ENCODE measurements around the gene CPSF3. TPM values are rescaled to one million over a fixed set of nuclear protein-coding genes. Genes with fewer than 3 reads are reported as not detected.

The CPSF3 gene
- total and polyA plus RNA-seq, 8 donors = 8.2 to 55.3 (median 16.7) TPM

DNA sequence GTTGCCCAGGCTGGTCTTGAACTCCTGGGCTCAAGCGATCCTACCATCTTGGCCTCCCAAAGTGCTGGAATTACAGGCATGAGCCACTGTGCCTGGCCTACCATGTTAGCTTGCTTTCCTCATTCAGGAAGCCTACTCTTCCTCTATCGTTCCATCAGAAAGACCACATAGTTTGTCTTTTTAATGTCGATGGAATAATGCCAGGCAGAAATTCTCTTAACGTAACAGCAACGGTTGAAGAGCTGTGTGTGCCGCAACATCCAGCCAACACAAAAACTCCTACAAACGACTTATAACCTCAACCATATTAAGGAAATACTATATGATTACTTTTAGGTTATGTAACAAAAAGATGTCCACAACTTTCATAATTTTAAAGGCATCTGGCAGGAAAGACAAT lies 10.7 kb upstream of the CPSF3 start:
- 73 to 91% (median 83%) methylated on average over 7 of the region's 7 CpGs for WGBS, 5 donors
- no peak for DNase-seq
- H3K36me3 ChIP-seq = peaks cover 17 to 79% (median 73%) of the 10 kb centered on the region in 4 donors
- no peaks in the 10 kb centered on the region for H3K9me3 ChIP-seq
- intact Hi-C loops (cut with DNase I; ENCODE audit: low total_unique reads) = no loop called here
- no peak overlapping the region for H3K4me3 ChIP-seq
- TF ChIP-seq, protein P1, sequence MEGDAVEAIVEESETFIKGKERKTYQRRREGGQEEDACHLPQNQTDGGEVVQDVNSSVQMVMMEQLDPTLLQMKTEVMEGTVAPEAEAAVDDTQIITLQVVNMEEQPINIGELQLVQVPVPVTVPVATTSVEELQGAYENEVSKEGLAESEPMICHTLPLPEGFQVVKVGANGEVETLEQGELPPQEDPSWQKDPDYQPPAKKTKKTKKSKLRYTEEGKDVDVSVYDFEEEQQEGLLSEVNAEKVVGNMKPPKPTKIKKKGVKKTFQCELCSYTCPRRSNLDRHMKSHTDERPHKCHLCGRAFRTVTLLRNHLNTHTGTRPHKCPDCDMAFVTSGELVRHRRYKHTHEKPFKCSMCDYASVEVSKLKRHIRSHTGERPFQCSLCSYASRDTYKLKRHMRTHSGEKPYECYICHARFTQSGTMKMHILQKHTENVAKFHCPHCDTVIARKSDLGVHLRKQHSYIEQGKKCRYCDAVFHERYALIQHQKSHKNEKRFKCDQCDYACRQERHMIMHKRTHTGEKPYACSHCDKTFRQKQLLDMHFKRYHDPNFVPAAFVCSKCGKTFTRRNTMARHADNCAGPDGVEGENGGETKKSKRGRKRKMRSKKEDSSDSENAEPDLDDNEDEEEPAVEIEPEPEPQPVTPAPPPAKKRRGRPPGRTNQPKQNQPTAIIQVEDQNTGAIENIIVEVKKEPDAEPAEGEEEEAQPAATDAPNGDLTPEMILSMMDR (IDR thresholded peaks at IDR 0.05) = no peak
- TF ChIP-seq EP300 (IDR thresholded peaks at IDR 0.05) (no peak), POLR2A (IDR thresholded peaks at IDR 0.05) (no peak), POLR2AphosphoS5 (IDR thresholded peaks at IDR 0.05) (no peak)
- H3K4me1 ChIP-seq = peaks cover 0 to 13% (median 4%) of the 10 kb centered on the region in 4 donors
- H3K27ac ChIP-seq = no peak overlapping the region
- no peaks in the 10 kb centered on the region for H3K27me3 ChIP-seq

DNA sequence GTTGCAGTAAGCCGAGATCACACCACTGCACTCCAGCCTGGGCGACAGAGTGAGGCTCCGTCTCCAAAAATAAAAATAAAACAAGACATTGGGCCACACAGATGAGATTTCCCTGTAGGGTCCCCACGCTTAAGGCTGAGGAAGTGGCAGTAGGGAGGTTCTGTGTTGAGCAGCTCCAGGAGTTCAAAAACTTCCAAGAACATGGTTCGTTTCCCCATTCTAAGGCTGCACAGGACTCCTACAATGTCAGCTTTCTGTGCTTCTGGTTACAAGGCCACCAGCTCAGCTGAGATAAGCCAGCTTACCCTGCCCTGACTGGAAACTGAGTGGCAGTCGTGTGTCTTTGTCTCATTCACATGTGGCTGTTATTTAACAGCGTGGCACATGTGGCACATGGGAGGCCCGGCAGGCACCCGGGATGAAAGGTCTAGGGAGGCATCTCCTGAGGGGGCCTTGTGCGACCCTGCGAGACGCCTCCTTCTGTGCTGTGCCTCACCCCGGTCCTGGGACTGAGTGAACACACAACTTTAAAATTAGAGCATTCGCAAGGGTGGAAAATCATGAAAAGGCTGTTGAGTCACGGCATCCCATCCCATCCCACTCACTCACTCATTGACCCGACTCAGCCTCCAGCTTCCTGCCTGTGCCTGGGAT lies 7.8 kb upstream of the CPSF3 start:
- H3K36me3 ChIP-seq = peaks cover 16 to 64% (median 55%) of the 10 kb centered on the region in 4 donors
- intact Hi-C loops (cut with DNase I; ENCODE audit: low total_unique reads) = no loop called here
- WGBS, 5 donors = 87 to 94% (median 91%) methylated on average over 16 of the region's 16 CpGs
- H3K4me3 ChIP-seq = no peak overlapping the region
- TF ChIP-seq, protein P1 (IDR thresholded peaks at IDR 0.05) = no peak
- TF ChIP-seq POLR2A (IDR thresholded peaks at IDR 0.05) (no peak), POLR2AphosphoS5 (IDR thresholded peaks at IDR 0.05) (no peak), EP300 (IDR thresholded peaks at IDR 0.05) (no peak)
- H3K27me3 ChIP-seq = no peaks in the 10 kb centered on the region
- no peaks in the 10 kb centered on the region for H3K9me3 ChIP-seq
- no peak for DNase-seq
- no peak overlapping the region for H3K27ac ChIP-seq
- H3K4me1 ChIP-seq = peaks cover 0 to 13% (median 4%) of the 10 kb centered on the region in 4 donors

DNA sequence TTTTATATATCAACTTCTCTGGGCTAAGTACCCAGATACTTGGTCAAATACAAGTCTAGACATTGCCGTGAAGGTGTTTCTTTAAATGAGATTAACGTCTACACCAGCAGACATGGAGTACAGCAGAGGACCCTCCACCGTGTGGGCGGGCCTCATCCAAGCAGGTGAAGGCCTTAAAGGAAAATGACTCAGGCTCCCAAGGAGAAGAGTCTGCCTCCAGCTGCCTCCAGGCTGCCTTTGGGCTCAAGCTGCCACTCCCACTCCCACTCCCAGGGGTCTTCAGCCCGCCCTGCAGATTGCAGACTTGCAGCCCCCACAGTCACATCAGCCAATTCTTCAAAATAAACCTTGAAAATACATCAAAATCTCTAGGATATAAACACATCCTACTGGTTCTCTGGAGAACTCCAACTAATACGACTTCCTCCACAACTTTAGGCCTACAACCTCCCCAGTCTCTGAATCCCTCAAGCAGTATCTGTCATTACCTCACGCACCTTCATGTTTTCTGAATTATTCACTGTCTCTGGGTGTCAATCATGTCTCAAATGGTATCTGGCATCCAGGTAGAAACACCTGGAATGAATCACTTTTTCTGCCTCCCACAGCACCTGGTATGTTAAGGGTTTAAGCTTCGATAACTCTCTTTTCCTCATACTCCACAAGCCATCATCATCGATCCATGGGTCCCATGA lies 7.0 kb upstream of the CPSF3 start:
- peaks cover 1 to 21% (median 9%) of the 10 kb centered on the region in 4 donors for H3K4me1 ChIP-seq
- intact Hi-C loops (cut with DNase I; ENCODE audit: low total_unique reads) = no loop called here
- 90 to 95% (median 92%) methylated on average over 9 of the region's 9 CpGs for WGBS, 5 donors
- no peaks in the 10 kb centered on the region for H3K27me3 ChIP-seq
- H3K4me3 ChIP-seq = no peak overlapping the region
- H3K36me3 ChIP-seq = peaks cover 12 to 56% (median 47%) of the 10 kb centered on the region in 4 donors
- no peak for TF ChIP-seq POLR2A (IDR thresholded peaks at IDR 0.05)
- no peak overlapping the region for H3K27ac ChIP-seq
- no peaks in the 10 kb centered on the region for H3K9me3 ChIP-seq
- DNase-seq = no peak

DNA sequence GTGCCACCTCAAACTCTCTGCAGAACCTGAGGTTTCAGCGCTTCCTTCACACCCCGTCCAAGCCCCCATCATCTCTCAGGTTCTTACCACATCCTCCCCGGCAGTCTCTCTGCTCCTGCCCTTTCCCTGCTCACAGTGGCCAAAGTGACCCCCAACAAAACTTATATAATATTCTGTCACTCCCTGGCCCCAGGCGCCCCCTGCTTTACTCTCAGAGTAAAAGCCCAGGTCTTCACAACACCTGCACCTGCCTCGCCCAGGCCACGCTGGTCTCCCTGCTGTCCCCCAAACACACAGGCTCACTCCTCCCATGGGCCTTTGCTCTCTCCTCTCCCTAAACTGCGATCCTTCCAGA lies 6.5 kb upstream of the CPSF3 start:
- TF ChIP-seq POLR2A (IDR thresholded peaks at IDR 0.05) (no peak), POLR2AphosphoS5 (IDR thresholded peaks at IDR 0.05) (no peak)
- TF ChIP-seq, protein P1 (IDR thresholded peaks at IDR 0.05) = no peak
- H3K36me3 ChIP-seq = peaks cover 7 to 51% (median 42%) of the 10 kb centered on the region in 4 donors
- H3K9me3 ChIP-seq = no peaks in the 10 kb centered on the region
- WGBS, 5 donors = 91 to 98% (median 93%) methylated on average over 7 of the region's 7 CpGs
- no peak overlapping the region for H3K4me3 ChIP-seq
- no peaks in the 10 kb centered on the region for H3K27me3 ChIP-seq
- DNase-seq = no peak
- peaks cover 6 to 26% (median 15%) of the 10 kb centered on the region in 4 donors for H3K4me1 ChIP-seq
- H3K27ac ChIP-seq = no peak overlapping the region
- intact Hi-C loops (cut with DNase I; ENCODE audit: low total_unique reads) = no loop called here

DNA sequence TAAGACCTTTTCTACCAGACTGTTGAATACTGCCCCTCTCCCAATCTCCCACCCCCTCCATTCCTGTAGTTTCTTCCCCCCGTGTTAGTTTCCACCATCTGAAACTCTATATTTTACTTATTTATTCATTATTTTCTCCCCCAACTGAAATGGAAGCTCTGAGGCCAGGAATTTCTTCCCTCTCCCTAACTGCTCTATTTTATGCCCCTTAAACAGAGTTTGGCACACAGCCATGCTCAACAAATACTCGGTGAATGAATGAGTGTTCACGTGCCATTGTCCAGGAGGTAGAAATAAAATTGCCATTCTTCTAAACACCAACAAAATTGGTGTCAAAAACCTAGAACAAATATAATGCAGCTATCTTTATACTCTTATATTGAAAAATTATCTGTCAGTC lies 5.7 kb upstream of the CPSF3 start:
- WGBS, 5 donors = 65 to 80% (median 74%) methylated on average over 3 of the region's 3 CpGs
- TF ChIP-seq, protein P1 (IDR thresholded peaks at IDR 0.05) = no peak
- no peak for TF ChIP-seq POLR2AphosphoS5 (IDR thresholded peaks at IDR 0.05)
- TF ChIP-seq EP300 (IDR thresholded peaks at IDR 0.05) = no peak
- no peak for TF ChIP-seq POLR2A (IDR thresholded peaks at IDR 0.05)
- Histone ChIP-seq H3K36me3 (peaks cover 4 to 43% (median 35%) of the 10 kb centered on the region in 4 donors), H3K4me1 (peaks cover 12 to 33% (median 20%) of the 10 kb centered on the region in 4 donors), H3K27me3 (no peaks in the 10 kb centered on the region), H3K9me3 (no peaks in the 10 kb centered on the region), H3K27ac (no peak overlapping the region), H3K4me3 (no peak overlapping the region)
- intact Hi-C loops (cut with DNase I; ENCODE audit: low total_unique reads) = no loop called here
- no peak for DNase-seq
